A172 (cell line): ENCODE data around the gene PLSCR3. TPM values are rescaled to one million over a fixed set of nuclear protein-coding genes. Genes with fewer than 3 reads are reported as not detected.
A peak's percentile ranks its signal among the peaks of the same experiment; 100 is the strongest.

Experiments used
- DNase-seq: peaks from one replicate; pipeline ENCODE4 v3.0.0-alpha.2; 2015; ENCODE audit warnings: low spot score
- total RNA-seq: library from RNA; depleted of rRNA; stranded (reverse); fragments of >200 nt; shearing (Covaris generic); gene quantifications from 2 replicates; pipeline ENCODE4 v1.2.3, GENCODE V29; 2014; rRNA removed

PLSCR3 gene
- total RNA-seq = 73.2 and 74.7 TPM in 2 replicates

- peak; percentile 74 for DNase-seq
Measured at GRCh38 chr17:7394452-7395191, at the start of gene PLSCR3. Gene PLSCR3, minus strand, starts transcription at chr17:7394525. Its CDS starts 415 bp downstream, at chr17:7394110.

- DNase-seq = peak; percentile 46
Measured at GRCh38 chr17:7443499-7444485, 49.5 kb upstream of the PLSCR3 start.

DNA sequence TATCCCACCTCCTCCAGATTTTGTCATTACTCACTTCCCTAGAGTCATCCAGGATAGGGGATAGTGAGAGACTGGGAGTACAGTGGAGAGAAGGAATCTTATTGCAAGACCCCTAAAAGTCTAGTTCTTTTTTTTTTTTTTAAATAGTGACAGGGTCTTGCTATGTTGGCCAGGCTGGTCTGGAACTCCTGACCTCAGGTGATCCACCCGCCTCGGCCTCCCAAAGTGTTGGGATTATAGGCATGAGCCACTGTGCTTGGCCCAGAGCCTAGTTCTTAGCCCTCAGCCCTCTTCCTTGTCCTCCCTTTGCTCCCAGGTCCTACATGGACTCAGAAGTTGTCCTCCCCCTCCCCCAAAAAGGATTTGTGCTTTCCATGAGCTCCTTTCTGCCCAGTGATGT is 47.8 kb upstream of the PLSCR3 start:
- no peak for DNase-seq

DNA sequence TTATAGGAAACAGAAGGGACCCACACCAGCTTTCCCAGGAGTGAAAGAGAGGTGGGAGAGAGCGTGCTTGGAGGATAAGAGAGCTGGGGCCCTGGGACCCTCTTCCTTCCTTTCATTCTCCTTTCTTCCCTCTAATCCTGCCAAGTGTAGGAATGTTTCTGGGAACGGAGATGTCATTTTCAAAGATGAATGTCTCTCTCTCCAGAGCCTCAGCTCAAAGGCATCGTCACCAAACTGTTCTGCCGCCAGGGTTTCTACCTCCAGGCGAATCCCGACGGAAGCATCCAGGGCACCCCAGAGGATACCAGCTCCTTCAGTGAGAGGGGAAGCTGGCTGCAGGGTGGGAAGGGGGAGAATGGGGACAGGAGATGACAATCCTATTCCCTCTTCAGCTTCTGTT is 46.9 kb upstream of the PLSCR3 start:
- no peak for DNase-seq

DNA sequence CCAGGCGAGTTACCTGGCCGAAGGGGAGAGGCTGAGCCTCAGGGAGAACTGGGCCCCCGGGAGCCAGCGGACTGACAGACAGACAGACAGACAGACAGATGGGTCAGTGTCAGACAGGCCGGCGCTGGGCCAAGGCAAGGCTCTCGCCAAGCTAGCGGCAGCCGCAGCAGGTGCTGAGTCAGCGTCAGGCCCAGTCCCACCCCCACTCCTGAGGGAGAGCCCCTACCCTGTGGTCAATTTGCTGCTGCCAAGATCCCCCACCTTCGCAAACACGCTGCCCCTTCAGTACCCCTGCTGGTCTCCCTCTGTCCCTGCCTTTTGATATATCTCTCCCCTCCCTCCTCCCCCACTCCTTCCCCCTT is 46.5 kb upstream of the PLSCR3 start:
- no peak for DNase-seq

DNA sequence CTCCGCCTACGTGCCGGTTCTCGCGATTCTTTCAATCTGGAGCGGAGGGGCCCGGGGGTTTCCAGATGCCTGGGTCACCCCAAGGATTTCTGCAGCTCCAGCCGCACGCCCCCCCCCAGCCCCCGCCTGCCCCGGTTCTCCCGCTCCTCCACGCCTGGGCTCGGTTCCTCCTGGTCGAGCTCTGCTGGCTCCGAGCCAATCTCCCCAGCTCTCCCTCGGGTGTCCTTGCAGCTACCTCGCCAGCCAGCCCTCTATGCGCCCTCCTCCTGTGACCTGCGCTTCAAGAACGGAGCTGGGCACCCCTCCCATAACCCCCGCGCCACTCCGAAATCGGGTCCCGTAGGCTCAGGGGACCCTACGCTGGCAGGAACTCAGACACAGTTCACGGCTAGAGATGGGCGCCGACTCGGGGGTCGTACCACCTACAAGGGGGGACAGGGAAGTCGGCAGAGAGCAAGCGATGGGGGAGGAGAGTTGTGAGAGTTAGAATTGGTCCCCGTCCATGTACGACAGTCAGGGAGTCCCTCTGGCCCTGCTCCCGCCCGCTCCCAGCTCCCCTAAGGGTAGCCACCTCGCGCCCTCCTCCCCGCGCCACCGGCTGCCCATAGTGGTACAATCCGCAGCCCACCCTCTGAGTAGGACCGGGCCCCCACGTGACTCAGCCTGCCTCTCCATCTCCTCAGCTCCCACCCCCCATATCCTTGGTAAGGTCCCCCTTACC is 45.9 kb upstream of the PLSCR3 start:
- no peak for DNase-seq

DNA sequence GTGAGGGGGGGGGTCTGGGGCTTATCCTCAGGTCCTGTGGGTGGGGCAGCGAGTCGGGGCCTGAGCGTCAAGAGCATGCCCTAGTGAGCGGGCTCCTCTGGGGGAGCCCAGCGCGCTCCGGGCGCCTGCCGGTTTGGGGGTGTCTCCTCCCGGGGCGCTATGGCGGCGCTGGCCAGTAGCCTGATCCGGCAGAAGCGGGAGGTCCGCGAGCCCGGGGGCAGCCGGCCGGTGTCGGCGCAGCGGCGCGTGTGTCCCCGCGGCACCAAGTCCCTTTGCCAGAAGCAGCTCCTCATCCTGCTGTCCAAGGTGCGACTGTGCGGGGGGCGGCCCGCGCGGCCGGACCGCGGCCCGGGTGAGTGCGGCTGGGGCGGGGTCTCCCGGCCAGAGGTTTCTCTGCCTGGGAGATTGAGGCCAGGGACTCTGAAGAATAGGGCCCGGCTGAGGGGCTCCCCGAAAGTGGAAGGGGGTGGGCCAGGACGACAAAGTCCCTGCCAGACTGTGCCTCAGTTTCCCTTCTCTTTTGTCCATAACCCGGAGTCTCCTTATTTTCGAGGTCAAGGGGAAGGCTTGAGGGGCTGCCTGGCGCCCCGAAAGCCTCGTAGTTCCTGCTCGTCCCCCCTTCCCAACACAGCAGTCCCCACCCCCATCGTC is 45.3 kb upstream of the PLSCR3 start, which contains the start of gene FGF11:
Gene FGF11, plus strand, starts transcription at position 51 of the 651 bp plus-strand sequence. Its CDS starts 109 bp downstream, at position 160.
- DNase-seq = no peak

DNA sequence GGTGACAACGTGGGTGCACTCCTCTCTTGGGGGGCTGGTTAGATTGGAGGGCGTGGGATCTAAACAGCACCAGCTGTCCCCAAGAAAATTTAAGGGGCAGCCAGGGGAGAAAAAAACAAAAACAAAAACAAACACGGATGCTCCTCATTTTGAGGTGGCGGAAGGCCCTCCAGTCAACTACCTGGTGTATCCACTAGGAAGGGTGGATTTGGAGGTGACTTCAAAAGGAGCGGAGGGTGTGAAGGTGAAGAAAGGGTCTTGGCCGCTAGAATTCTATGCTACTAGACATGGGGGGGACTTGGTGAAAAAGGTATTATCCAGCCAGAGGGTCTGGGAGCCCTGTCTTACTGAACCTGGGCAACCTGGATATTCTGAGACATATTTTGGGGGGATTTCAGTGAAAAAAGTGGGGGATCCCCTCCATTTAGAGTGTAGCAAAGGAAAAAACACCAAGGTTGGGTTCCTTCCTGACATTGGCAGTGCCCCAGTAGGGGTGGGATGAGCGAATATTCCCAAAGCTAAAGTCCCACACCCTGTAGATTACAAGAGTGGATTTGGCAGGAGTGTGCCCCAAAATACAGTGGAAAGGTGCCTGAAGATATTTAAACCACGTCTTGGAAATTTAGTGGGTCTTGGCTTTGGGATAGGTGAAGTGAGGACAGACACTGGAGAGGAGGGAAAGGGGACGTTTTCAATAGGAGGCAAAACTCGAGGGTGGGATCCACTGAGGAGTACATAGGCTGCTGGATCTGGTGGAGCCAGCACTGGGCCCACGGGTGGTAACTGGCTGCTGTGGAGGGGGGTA is 44.5 kb upstream of the PLSCR3 start:
- DNase-seq = no peak

DNA sequence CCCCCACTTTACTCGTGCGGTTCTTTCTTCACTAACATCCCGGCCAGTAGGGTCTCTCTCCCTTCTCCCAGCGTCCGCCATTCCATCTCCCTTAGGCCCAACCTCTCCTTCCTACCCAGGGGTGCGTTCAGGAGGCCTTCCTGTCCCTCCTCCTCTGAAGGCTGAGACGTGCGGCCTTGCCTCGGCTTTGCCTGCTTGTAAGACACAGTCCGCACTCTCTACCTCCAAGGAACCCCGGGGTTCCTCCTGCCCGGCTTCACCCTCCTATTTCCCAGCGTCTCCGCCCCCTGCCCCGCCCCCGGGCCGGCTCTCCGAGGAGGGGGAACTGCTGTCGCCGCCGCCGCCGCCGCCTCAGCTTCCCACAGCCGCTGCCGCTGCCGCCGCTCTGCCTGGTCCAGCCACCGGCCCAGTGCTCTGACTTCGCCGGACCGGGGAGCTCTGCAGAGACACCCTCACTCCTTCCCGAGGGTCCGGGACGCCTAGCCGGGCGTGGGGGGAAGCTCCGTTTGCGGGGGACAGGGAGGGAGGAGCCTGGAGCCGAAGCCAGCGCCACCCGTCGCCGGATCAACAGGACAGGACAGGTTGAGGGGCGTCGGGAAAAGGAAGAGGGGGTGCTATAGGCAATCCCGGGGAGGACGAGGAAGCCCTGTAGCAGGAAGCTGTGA is 43.8 kb upstream of the PLSCR3 start:
- no peak for DNase-seq

GRCh38 chr17:7437369-7437863 is 43.1 kb upstream of the PLSCR3 start:
- no peak for DNase-seq

DNA sequence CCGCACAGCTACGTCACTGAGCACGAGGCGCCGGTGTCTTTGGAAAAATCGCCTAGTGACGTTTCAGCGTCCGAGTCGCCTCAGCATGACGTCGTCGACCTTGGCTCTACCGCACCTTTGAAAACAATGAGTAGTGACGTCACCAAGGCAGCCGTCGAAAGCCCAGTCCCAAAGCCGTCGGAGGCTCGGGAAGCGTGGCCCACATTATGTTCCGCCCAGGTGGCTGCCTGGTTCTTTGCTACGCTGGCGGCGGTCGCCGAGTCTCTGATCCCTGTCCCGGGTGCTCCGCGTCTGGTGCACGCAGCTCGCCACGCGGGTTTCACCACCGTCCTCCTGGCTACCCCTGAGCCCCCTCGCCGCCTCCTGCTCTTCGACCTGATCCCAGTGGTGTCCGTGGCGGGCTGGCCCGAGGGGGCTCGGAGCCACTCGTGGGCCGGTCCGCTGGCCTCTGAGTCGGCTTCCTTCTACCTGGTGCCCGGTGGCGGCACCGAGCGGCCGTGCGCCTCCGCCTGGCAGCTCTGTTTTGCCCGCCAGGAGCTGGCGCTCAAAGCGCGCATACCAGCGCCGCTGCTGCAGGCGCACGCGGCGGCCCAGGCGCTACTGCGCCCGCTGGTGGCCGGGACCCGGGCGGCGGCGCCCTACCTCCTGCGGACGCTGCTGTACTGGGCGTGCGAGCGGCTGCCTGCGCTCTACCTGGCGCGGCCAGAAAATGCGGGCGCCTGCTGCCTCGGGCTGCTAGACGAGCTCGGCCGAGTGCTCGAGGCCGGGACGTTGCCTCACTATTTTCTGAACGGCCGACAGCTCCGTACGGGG is 42.4 kb upstream of the PLSCR3 start:
- DNase-seq = no peak

GRCh38 chr17:7435676-7436555 is 41.6 kb upstream of the PLSCR3 start:
- DNase-seq = no peak

DNA sequence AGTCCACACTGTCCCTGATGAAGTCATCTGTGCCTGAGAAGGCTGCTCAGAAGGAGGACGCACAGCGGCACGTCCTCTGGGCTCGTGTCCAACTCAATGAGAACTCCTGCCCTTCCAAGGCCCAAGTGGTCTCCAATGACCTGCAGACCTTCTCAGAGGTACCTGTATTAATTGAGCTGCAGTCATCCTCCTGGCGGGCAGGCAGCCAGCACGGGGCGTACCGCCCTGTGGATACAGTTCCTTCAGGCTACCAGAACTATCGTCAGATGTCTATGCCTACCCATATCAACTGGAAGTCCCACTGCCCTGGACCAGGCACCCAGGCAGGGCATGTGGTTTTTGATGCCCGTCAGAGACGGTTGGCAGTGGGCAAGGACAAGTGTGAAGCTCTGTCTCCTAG is 38.0 kb upstream of the PLSCR3 start:
- DNase-seq = no peak

- no peak for DNase-seq
Measured at GRCh38 chr17:7431231-7431630, 36.9 kb upstream of the PLSCR3 start.

- DNase-seq = no peak
Measured at GRCh38 chr17:7429722-7430121, 35.4 kb upstream of the PLSCR3 start.

DNA sequence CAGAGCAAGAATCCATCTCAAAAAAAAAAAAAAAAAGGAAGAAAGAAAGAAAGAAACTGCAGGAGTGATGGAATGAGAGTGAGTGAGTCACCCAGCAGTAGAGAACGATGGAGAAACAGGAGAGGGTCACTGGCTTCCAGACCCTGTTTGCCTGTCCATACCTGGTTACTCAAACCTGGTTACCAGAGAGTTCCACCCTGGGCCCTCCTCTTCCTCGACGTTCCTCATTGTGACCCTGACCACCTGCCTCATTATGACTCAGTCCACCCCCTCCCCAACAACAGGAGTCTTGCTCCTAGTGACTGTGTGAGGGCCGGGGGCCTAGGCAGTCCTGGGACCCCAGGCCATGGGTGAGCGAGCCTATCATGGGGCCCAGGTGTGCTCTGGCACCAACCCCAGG is 34.2 kb upstream of the PLSCR3 start, which contains the start of gene SPEM3:
Gene SPEM3, plus strand, starts transcription at position 301 of the 400 bp plus-strand sequence. Its CDS starts 46 bp downstream, at position 347.
- no peak for DNase-seq

GRCh38 chr17:7427549-7427948 is 33.2 kb upstream of the PLSCR3 start:
- no peak for DNase-seq
